H9 (cell line): ENCODE results near the gene OSBPL9. TPM values are rescaled to one million over a fixed set of nuclear protein-coding genes. Genes with fewer than 3 reads are reported as not detected.

Experiments
- DNase-seq: peaks from one replicate; pipeline ENCODE4 v3.0.0-alpha.2; 2017
- H2AFZ ChIP-seq: one replicate; pipeline ENCODE4 v1.6.1; 2013; ENCODE audit warnings: mild to moderate bottlenecking, low read length, control low read depth, moderate library complexity
- H2AK5ac ChIP-seq: 2 replicates; pipeline ENCODE4 v1.6.1; 2013; ENCODE audit warnings: low read length, control low read depth, mixed read lengths; ENCODE audit not compliant: insufficient read length
- H2BK120ac ChIP-seq: one replicate; pipeline ENCODE4 v1.6.1; 2013; ENCODE audit warnings: low read depth, mild to moderate bottlenecking, low read length, control low read depth, inconsistent platforms; ENCODE audit not compliant: poor library complexity, severe bottlenecking
- H2BK12ac ChIP-seq: 2 replicates; pipeline ENCODE4 v1.6.1; 2013; ENCODE audit warnings: low read length, control low read depth, mixed read lengths, low read depth; ENCODE audit not compliant: insufficient read length
- H2BK15ac ChIP-seq: 2 replicates; pipeline ENCODE4 v1.6.1; 2013; ENCODE audit warnings: low read depth, low read length, control low read depth
- H2BK20ac ChIP-seq: one replicate; pipeline ENCODE4 v1.6.1; 2013; ENCODE audit warnings: low read depth, mild to moderate bottlenecking, low read length, control low read depth, inconsistent platforms; ENCODE audit not compliant: poor library complexity, severe bottlenecking
- H2BK5ac ChIP-seq: 2 replicates; pipeline ENCODE4 v1.6.1; 2013; ENCODE audit warnings: low read length, control low read depth, mixed read lengths; ENCODE audit not compliant: insufficient read length
- H3K14ac ChIP-seq: 2 replicates; pipeline ENCODE4 v1.6.1; 2013; ENCODE audit warnings: low read length, control low read depth; ENCODE audit not compliant: insufficient read depth
- H3K18ac ChIP-seq: 2 replicates; pipeline ENCODE4 v1.6.1; 2013; ENCODE audit warnings: low read depth, mild to moderate bottlenecking, mixed read lengths, low read length, control low read depth; ENCODE audit not compliant: insufficient read length
- H3K23ac ChIP-seq: 2 replicates; pipeline ENCODE4 v1.6.1; 2013; ENCODE audit warnings: low read length, control low read depth, mixed read lengths, low read depth; ENCODE audit not compliant: insufficient read length
- H3K23me2 ChIP-seq: 2 replicates; pipeline ENCODE4 v1.6.1; 2013; ENCODE audit warnings: low read depth, mild to moderate bottlenecking, mixed read lengths, low read length, control low read depth; ENCODE audit not compliant: insufficient read length, poor library complexity, severe bottlenecking
- H3K27ac ChIP-seq: 2 replicates; pipeline ENCODE4 v1.5.1; 2013; ENCODE audit warnings: low read length, control low read depth, mixed read lengths, low read depth; ENCODE audit not compliant: insufficient read length
- H3K27me3 ChIP-seq: 2 replicates; pipeline ENCODE4 v1.6.1; 2013; ENCODE audit warnings: low read length, control low read depth, inconsistent platforms; ENCODE audit not compliant: insufficient read depth
- H3K4ac ChIP-seq: 2 replicates; pipeline ENCODE4 v1.6.1; 2013; ENCODE audit warnings: low read depth, mild to moderate bottlenecking, control low read depth, inconsistent platforms, low read length, moderate library complexity
- H3K4me1 ChIP-seq: 2 replicates; pipeline ENCODE4 v1.6.1; 2013; ENCODE audit warnings: low read length, control low read depth, inconsistent platforms; ENCODE audit not compliant: insufficient read depth
- H3K4me2 ChIP-seq: 2 replicates; pipeline ENCODE4 v1.6.1; 2013; ENCODE audit warnings: low read length, control low read depth, mixed read lengths; ENCODE audit not compliant: insufficient read length, insufficient read depth
- H3K56ac ChIP-seq: 2 replicates; pipeline ENCODE4 v1.6.1; 2013; ENCODE audit warnings: low read depth, mild to moderate bottlenecking, mixed read lengths, low read length, control low read depth; ENCODE audit not compliant: insufficient read length
- H3K79me1 ChIP-seq: 2 replicates; pipeline ENCODE4 v1.6.1; 2013; ENCODE audit warnings: low read depth, mild to moderate bottlenecking, moderate library complexity, low read length, control low read depth, inconsistent platforms; ENCODE audit not compliant: insufficient read depth, poor library complexity, severe bottlenecking
- H3K79me2 ChIP-seq: 2 replicates; pipeline ENCODE4 v1.6.1; 2013; ENCODE audit warnings: low read length, control low read depth, inconsistent platforms; ENCODE audit not compliant: insufficient read depth
- H3K9ac ChIP-seq: 2 replicates; pipeline ENCODE4 v1.6.1; 2013; ENCODE audit warnings: low read length, control low read depth, mixed read lengths; ENCODE audit not compliant: insufficient read length; ENCODE audit errors: extremely low read depth
- H3K9me3 ChIP-seq: one replicate; pipeline ENCODE4 v1.6.1; 2013; ENCODE audit warnings: low read depth, low read length, inconsistent platforms; ENCODE audit not compliant: control insufficient read depth
- H3T11ph ChIP-seq: one replicate; pipeline ENCODE4 v1.6.1; 2013; ENCODE audit warnings: mild to moderate bottlenecking, low read length, control low read depth, inconsistent platforms
- H4K20me1 ChIP-seq: one replicate; pipeline ENCODE4 v1.6.1; 2013; ENCODE audit not compliant: control insufficient read depth, insufficient read length, insufficient read depth
- H4K5ac ChIP-seq: 2 replicates; pipeline ENCODE4 v1.6.1; 2013; ENCODE audit warnings: low read depth, mild to moderate bottlenecking, mixed read lengths, low read length, control low read depth; ENCODE audit not compliant: insufficient read length
- H4K8ac ChIP-seq: replicated peaks from 2 replicates; pipeline ENCODE4 v1.6.1; 2013; ENCODE audit warnings: low read length, control low read depth, mixed read lengths, low read depth; ENCODE audit not compliant: insufficient read length
- H4K91ac ChIP-seq: 2 replicates; pipeline ENCODE4 v1.6.1; 2013; ENCODE audit warnings: low read depth, mild to moderate bottlenecking, moderate library complexity, mixed read lengths, low read length, control low read depth; ENCODE audit not compliant: insufficient read length
- H3K27ac Mint-ChIP-seq, 3 experiments: 2 replicates in 2 of 3; 3 replicates in 1 of 3; pipeline ENCODE4 v1.8.0; 2020 to 2021; ENCODE audit warnings: mixed read lengths in 3 of 3, mild to moderate bottlenecking in 1 of 3, moderate library complexity in 1 of 3
- H3K27me3 Mint-ChIP-seq: 2 replicates; pipeline ENCODE4 v1.8.0; 2021; ENCODE audit warnings: low read depth, mild to moderate bottlenecking, moderate library complexity, mixed read lengths
- H3K36me3 Mint-ChIP-seq, 3 experiments: 2 replicates in 2 of 3; 3 replicates in 1 of 3; pipeline ENCODE4 v1.8.0; 2020 to 2021; ENCODE audit warnings: low read depth in 3 of 3, mixed read lengths in 3 of 3; ENCODE audit not compliant: insufficient read depth in 1 of 3
- H3K4me1 Mint-ChIP-seq, 2 experiments: 2 replicates each; pipeline ENCODE4 v1.8.0; 2020; ENCODE audit warnings: mixed read lengths in 2 of 2
- H3K4me3 Mint-ChIP-seq, 2 experiments: 2 replicates in 1 of 2; 3 replicates in 1 of 2; pipeline ENCODE4 v1.8.0; 2020 to 2021; ENCODE audit warnings: mild to moderate bottlenecking in 2 of 2, mixed read lengths in 2 of 2, moderate library complexity in 1 of 2
- H3K9me3 Mint-ChIP-seq, 2 experiments: 2 replicates in 1 of 2; 3 replicates in 1 of 2; pipeline ENCODE4 v1.8.0; 2020; ENCODE audit warnings: mild to moderate bottlenecking in 2 of 2, mixed read lengths in 2 of 2, moderate library complexity in 1 of 2
- WGBS: extraction: QIAGEN DNeasy Blood & Tissue Kit; methylation state at CpG from one replicate; pipeline ENCODE4 v1.1.7; 2013; ENCODE audit warnings: missing lambda C conversion rate, low lambda C conversion rate, mixed read lengths; ENCODE audit not compliant: insufficient read length; ENCODE audit errors: extremely low coverage; 5-methylcytosine and 5-hydroxymethylcytosine counted together
- total RNA-seq: library from RNA; stranded (reverse); gene quantifications from 2 replicates; pipeline ENCODE4 v1.2.1, GENCODE V29; 2021
- TF ChIP-seq, protein P1 (sequence below): fragments of 200-600 bp; sonication (generic); conservative IDR thresholded peaks from 3 replicates; pipeline ENCODE4 v1.8.0; 2021; ENCODE audit warnings: antibody characterized with exemption, mild to moderate bottlenecking

The OSBPL9 gene
- total RNA-seq, 1 experiment from 2014 or later: 76.7 TPM

GRCh38 chr1:51691920-51692319, 75.0 kb downstream of the OSBPL9 start:
- Histone ChIP-seq H3T11ph (no peak overlapping the region), H2AK5ac (no peak overlapping the region), H4K5ac (no peak overlapping the region), H3K4ac (no peak overlapping the region), H4K91ac (no peak overlapping the region), H3K23me2 (no peaks in the 10 kb centered on the region), H2AFZ (no peak overlapping the region), H3K79me2 (no peaks in the 10 kb centered on the region), H3K56ac (no peak overlapping the region), H2BK5ac (no peak overlapping the region), H2BK20ac (no peak overlapping the region), H3K79me1 (no peaks in the 10 kb centered on the region), H3K9ac (no peak overlapping the region), H3K4me2 (no peak overlapping the region), H2BK120ac (no peak overlapping the region), H2BK12ac (no peak overlapping the region), H3K18ac (no peak overlapping the region), H4K20me1 (no peaks in the 10 kb centered on the region), H4K8ac (no peak overlapping the region), H3K9me3 (no peaks in the 10 kb centered on the region), H3K27me3 (no peaks in the 10 kb centered on the region), H3K4me1 (no peaks in the 10 kb centered on the region), H2BK15ac (no peak overlapping the region), H3K14ac (no peak overlapping the region), H3K23ac (no peak overlapping the region), H3K27ac (no peak overlapping the region)
- no peaks in the 10 kb centered on the region for H3K36me3 Mint-ChIP-seq
- no peak overlapping the region for H3K4me3 Mint-ChIP-seq
- TF ChIP-seq, protein P1, sequence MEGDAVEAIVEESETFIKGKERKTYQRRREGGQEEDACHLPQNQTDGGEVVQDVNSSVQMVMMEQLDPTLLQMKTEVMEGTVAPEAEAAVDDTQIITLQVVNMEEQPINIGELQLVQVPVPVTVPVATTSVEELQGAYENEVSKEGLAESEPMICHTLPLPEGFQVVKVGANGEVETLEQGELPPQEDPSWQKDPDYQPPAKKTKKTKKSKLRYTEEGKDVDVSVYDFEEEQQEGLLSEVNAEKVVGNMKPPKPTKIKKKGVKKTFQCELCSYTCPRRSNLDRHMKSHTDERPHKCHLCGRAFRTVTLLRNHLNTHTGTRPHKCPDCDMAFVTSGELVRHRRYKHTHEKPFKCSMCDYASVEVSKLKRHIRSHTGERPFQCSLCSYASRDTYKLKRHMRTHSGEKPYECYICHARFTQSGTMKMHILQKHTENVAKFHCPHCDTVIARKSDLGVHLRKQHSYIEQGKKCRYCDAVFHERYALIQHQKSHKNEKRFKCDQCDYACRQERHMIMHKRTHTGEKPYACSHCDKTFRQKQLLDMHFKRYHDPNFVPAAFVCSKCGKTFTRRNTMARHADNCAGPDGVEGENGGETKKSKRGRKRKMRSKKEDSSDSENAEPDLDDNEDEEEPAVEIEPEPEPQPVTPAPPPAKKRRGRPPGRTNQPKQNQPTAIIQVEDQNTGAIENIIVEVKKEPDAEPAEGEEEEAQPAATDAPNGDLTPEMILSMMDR: no peak
- WGBS: no CpG with 5 or more reads among the region's 5 CpGs
- DNase-seq: no peak
- H3K4me1 Mint-ChIP-seq: peaks cover 9 to 10% of the 10 kb centered on the region in 2 experiments
- no peaks in the 10 kb centered on the region for H3K9me3 Mint-ChIP-seq
- no peaks in the 10 kb centered on the region for H3K27me3 Mint-ChIP-seq
- H3K27ac Mint-ChIP-seq: no peak overlapping the region
